ENCODE data around the gene NPAS2. TPM values are rescaled to one million over a fixed set of nuclear protein-coding genes. Genes with fewer than 3 reads are reported as not detected.

Gene NPAS2
- total RNA-seq, 3 donors from 2014 or later = 6.2 to 42.3 (median 22.5) TPM

- no peak overlapping the region for H3K4me3 ChIP-seq
- no peak overlapping the region for H3K27ac ChIP-seq
- intact Hi-C loops (cut with DNase I; ENCODE audit: low total_unique reads) = no loop called here
- no peak for DNase-seq (ENCODE audit: low spot score in 2 of 2)
- H3K4me1 ChIP-seq = no peaks in the 10 kb centered on the region
- no peaks in the 10 kb centered on the region for H3K9me3 ChIP-seq
- H3K27me3 ChIP-seq = no peaks in the 10 kb centered on the region
- TF ChIP-seq CTCF (IDR thresholded peaks at IDR 0.05) (no peak), POLR2AphosphoS5 (IDR thresholded peaks at IDR 0.05) (no peak), POLR2A (IDR thresholded peaks at IDR 0.05) (no peak)
- H3K36me3 ChIP-seq = no peaks in the 10 kb centered on the region
Measured at GRCh38 chr2:100905132-100905805, 85.3 kb downstream of the NPAS2 start.

- intact Hi-C loops (cut with DNase I; ENCODE audit: low total_unique reads) = no loop called here
Measured at GRCh38 chr2:100906131-100906530, 86.2 kb downstream of the NPAS2 start.

GRCh38 chr2:100906679-100907078, 86.7 kb downstream of the NPAS2 start:
- intact Hi-C loops (cut with DNase I; ENCODE audit: low total_unique reads) = no loop called here
- no peaks in the 10 kb centered on the region for H3K4me1 ChIP-seq
- no peak overlapping the region for H3K4me3 ChIP-seq
- DNase-seq (ENCODE audit: low spot score in 2 of 2) = no peak
- H3K27ac ChIP-seq = no peak overlapping the region
- H3K9me3 ChIP-seq = no peaks in the 10 kb centered on the region
- H3K27me3 ChIP-seq = no peaks in the 10 kb centered on the region
- no peaks in the 10 kb centered on the region for H3K36me3 ChIP-seq
- TF ChIP-seq CTCF (IDR thresholded peaks at IDR 0.05) = no peak
- no peak for TF ChIP-seq POLR2AphosphoS5 (IDR thresholded peaks at IDR 0.05)
- no peak for TF ChIP-seq POLR2A (IDR thresholded peaks at IDR 0.05)

More at GRCh38 chr2:100906131-100906530, 86.2 kb downstream of the NPAS2 start:
- H3K36me3 ChIP-seq = no peaks in the 10 kb centered on the region
- H3K9me3 ChIP-seq = no peaks in the 10 kb centered on the region
- no peak for DNase-seq (ENCODE audit: low spot score in 2 of 2)
- no peaks in the 10 kb centered on the region for H3K4me1 ChIP-seq
- no peaks in the 10 kb centered on the region for H3K27me3 ChIP-seq
- TF ChIP-seq CTCF (IDR thresholded peaks at IDR 0.05) (no peak), POLR2AphosphoS5 (IDR thresholded peaks at IDR 0.05) (no peak), POLR2A (IDR thresholded peaks at IDR 0.05) (no peak)
- H3K4me3 ChIP-seq = no peak overlapping the region
- no peak overlapping the region for H3K27ac ChIP-seq

GRCh38 chr2:100907832-100908231, 87.9 kb downstream of the NPAS2 start:
- intact Hi-C loops (cut with DNase I; ENCODE audit: low total_unique reads) = no loop called here
- no peak for DNase-seq (ENCODE audit: low spot score in 2 of 2)
- H3K4me1 ChIP-seq = no peaks in the 10 kb centered on the region
- no peak for TF ChIP-seq CTCF (IDR thresholded peaks at IDR 0.05)
- TF ChIP-seq POLR2A (IDR thresholded peaks at IDR 0.05) = no peak
- TF ChIP-seq POLR2AphosphoS5 (IDR thresholded peaks at IDR 0.05) = no peak
- H3K27ac ChIP-seq = no peak overlapping the region
- no peaks in the 10 kb centered on the region for H3K36me3 ChIP-seq
- H3K27me3 ChIP-seq = no peaks in the 10 kb centered on the region
- H3K4me3 ChIP-seq = no peak overlapping the region
- H3K9me3 ChIP-seq = no peaks in the 10 kb centered on the region

GRCh38 chr2:100909534-100910081, 89.7 kb downstream of the NPAS2 start:
- H3K9me3 ChIP-seq = no peaks in the 10 kb centered on the region
- H3K4me3 ChIP-seq = no peak overlapping the region
- intact Hi-C loops (cut with DNase I; ENCODE audit: low total_unique reads) = no loop called here
- no peak for TF ChIP-seq POLR2AphosphoS5 (IDR thresholded peaks at IDR 0.05)
- no peak for TF ChIP-seq POLR2A (IDR thresholded peaks at IDR 0.05)
- no peak for TF ChIP-seq CTCF (IDR thresholded peaks at IDR 0.05)
- H3K36me3 ChIP-seq = no peaks in the 10 kb centered on the region
- no peak for DNase-seq (ENCODE audit: low spot score in 2 of 2)
- no peak overlapping the region for H3K27ac ChIP-seq
- H3K27me3 ChIP-seq = no peaks in the 10 kb centered on the region
- no peaks in the 10 kb centered on the region for H3K4me1 ChIP-seq

Measured in breast epithelium (tissue), 4 donors.